NB4 (cell line): ENCODE measurements around the gene BST1.

Experiments
- DNase-seq: peaks from one replicate; pipeline ENCODE4 v3.0.0; 2010; ENCODE audit warnings: low read depth
- H3K4me3 ChIP-seq: one replicate; pipeline ENCODE4 v1.5.1; 2011; ENCODE audit warnings: mild to moderate bottlenecking, low read depth, low read length, moderate library complexity
- MYC ChIP-seq: IDR thresholded peaks from 2 replicates; pipeline ENCODE4 v1.6.1; 2011; ENCODE audit warnings: low read depth, low read length
- POLR2A ChIP-seq: IDR thresholded peaks from 2 replicates; pipeline ENCODE4 v1.6.1; 2011; ENCODE audit warnings: mild to moderate bottlenecking; ENCODE audit not compliant: insufficient read length; ENCODE audit errors: extremely low read depth
- TF ChIP-seq, protein P1 (sequence below): IDR thresholded peaks from one replicate; pipeline ENCODE4 v1.5.1; 2012; ENCODE audit warnings: low read depth, low read length
- TF ChIP-seq, protein P2 (sequence below): IDR thresholded peaks from 2 replicates; pipeline ENCODE4 v1.6.1; 2011; ENCODE audit warnings: low read depth, low read length

Gene BST1

DNA sequence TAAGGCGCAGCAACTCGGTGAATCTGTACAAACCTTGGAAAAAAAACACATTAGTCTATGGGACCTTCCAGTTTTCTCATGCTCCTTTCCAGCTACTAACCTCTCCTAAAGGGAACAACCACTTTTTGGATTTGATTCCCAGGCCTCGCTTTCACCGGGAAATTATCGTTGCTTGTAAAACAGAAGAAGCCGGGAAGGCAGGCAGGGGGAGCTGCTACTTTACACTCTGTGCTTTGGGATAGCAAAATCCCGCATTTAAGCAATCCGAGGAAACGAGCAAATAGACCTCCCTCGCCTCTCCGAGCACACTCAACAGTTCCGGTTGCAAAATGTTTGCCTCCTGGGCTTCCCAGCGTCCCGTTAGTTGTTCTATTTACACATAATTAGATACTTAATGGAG, 76.4 kb downstream of the BST1 start:
- DNase-seq: peak; percentile 88
- TF ChIP-seq POLR2A: no peak
- TF ChIP-seq MYC: peak; percentile 60
- TF ChIP-seq, protein P1, sequence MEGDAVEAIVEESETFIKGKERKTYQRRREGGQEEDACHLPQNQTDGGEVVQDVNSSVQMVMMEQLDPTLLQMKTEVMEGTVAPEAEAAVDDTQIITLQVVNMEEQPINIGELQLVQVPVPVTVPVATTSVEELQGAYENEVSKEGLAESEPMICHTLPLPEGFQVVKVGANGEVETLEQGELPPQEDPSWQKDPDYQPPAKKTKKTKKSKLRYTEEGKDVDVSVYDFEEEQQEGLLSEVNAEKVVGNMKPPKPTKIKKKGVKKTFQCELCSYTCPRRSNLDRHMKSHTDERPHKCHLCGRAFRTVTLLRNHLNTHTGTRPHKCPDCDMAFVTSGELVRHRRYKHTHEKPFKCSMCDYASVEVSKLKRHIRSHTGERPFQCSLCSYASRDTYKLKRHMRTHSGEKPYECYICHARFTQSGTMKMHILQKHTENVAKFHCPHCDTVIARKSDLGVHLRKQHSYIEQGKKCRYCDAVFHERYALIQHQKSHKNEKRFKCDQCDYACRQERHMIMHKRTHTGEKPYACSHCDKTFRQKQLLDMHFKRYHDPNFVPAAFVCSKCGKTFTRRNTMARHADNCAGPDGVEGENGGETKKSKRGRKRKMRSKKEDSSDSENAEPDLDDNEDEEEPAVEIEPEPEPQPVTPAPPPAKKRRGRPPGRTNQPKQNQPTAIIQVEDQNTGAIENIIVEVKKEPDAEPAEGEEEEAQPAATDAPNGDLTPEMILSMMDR: peak; percentile 13
- TF ChIP-seq, protein P2, sequence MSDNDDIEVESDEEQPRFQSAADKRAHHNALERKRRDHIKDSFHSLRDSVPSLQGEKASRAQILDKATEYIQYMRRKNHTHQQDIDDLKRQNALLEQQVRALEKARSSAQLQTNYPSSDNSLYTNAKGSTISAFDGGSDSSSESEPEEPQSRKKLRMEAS: no peak; the same call in 1 of the 2 replicates
- peak overlapping the region; percentile 75 for H3K4me3 ChIP-seq

DNA sequence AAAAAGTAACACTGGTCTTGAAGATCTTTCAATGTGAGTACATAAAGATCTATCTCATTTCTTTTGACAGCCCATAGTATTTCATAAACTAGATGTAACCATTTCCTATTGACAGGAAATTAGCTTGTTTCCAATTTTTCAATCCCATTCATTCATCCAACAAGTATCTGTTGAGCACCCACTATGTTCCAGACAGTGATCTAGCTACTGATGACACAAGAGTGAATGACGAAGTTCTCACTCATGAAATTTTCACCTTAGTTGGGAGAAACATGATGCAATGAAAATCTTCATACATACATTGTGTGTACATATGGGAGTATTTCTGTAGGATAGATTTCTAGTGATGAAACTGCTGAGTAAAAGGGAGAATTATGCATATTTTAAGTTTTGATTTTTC, 76.9 kb downstream of the BST1 start:
- peak; percentile 55 for DNase-seq
- TF ChIP-seq MYC (no peak), POLR2A (no peak)
- TF ChIP-seq, protein P1: no peak
- TF ChIP-seq, protein P2: no peak
- H3K4me3 ChIP-seq: peak overlapping the region; percentile 75

DNA sequence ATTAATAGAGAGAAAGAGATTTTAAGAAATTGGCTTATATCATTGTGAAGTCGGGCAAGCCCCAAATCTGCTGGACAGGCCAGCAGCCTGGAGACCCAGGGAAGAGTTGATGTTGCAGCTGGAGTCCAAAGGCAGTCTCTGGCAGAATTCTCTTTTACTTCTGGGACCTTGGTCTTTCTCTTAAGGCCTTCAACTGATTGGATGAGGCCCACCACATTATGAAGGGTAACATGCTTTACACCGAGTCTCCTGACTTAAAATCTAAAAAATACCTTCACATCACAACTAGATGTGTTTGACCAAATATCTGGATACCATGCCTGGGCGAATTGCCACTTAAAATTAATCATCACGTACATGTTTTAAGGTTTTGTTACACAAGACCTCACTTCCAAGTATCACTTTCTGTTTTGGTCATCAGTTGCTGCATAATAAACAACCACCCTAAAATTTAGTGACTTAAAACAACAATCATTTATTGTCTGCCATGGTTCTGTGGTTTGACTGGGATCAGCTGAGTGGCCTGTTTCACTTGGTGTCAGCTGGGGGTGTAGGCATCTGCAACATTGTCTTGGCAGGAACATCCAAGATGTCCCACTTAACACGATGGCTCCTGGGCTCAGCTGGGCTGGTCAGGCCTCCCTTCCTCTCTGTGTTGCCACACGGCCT, 78.7 kb downstream of the BST1 start:
- TF ChIP-seq MYC (no peak), POLR2A (no peak)
- TF ChIP-seq, protein P1: no peak
- TF ChIP-seq, protein P2: no peak
- H3K4me3 ChIP-seq: no peak overlapping the region
- peak; percentile 35 for DNase-seq
